Stomach (tissue), 4 donors: ENCODE results near the gene GJB4.

Experiments
- EP300 ChIP-seq: sonication (generic); formaldehyde crosslinking; IDR thresholded peaks from one replicate; pipeline ENCODE4 v1.6.1; 2017; ENCODE audit warnings: antibody characterized with exemption
- POLR2A ChIP-seq, 4 donors: fragments of 450-650 bp; IDR thresholded peaks; one replicate each; pipeline ENCODE4 v1.6.1; 2016; ENCODE audit warnings: antibody characterized with exemption in 4 of 4, control low read depth in 2 of 4, mild to moderate bottlenecking in 1 of 4, moderate library complexity in 1 of 4

GRCh38 chr1:34755961-34756360, 3.6 kb upstream of the GJB4 start:
- TF ChIP-seq EP300, result no peak
- TF ChIP-seq POLR2A (IDR thresholded peaks at IDR 0.05), result no peak
